Measurements from ENCODE around the gene MED13L.
A peak's percentile ranks its signal among the peaks of the same experiment; 100 is the strongest.

The MED13L gene

DNA sequence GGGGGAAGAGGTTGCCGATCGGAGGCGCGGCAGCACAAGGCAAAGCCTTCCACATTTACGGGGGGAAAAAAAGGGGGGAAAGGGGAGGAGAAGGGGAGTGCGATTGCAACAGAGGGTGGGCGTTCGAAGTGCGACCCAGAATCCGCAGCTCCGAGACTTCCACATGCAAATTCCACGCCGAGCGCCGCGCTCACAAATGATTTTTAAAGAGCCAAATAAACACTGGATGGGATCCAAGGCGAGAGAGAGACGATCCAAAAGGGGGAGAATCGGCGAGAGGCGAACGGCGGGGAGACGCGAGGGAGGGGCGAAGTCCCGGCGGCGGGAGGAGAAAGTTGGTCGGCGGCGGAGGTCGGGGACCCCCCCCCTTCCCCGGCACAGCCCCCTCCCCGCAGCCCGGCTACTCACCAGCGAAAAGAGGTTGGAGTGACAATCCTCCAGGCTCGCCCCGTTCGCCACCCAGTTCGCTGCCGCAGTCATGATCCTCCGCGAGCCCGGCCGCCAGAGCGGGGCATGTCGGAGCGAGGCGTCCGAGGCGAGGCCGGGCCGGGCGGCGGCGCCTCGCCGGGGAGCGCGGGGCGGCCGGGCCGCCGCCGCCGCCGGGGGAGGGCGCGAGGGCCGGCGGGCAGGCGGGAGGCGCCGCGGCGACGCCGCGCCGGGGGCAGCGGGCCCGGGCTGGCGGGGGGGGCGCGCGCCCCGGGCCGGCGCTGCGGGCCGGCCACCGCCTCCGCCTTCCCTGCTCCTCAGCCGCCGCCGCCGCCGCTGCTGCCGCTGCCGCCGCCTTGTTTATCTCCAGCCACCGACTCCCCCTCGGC, 634 bp downstream of the MED13L start:
- Histone ChIP-seq H3K27ac (ENCODE audit: low read depth, low read length) (peak overlapping the region; percentile 81), H3K4me1 (ENCODE audit: control insufficient read depth, insufficient read depth, low read length) (peaks cover 42% of the 10 kb centered on the region), H3K27me3 (ENCODE audit: control insufficient read depth, insufficient read depth, low read length) (no peaks in the 10 kb centered on the region), H3K9me3 (ENCODE audit: control insufficient read depth, insufficient read depth, low read length) (no peaks in the 10 kb centered on the region), H3K4me3 (ENCODE audit: low read depth, low read length) (peak overlapping the region; percentile 96), H3K36me3 (ENCODE audit: control insufficient read depth, insufficient read depth, low read length) (no peaks in the 10 kb centered on the region), H3K9ac (ENCODE audit: low read depth, low read length) (peak overlapping the region; percentile 86)

- Histone ChIP-seq H3K9me3 (ENCODE audit: control insufficient read depth, insufficient read depth, low read length) (no peaks in the 10 kb centered on the region), H3K4me3 (ENCODE audit: low read depth, low read length) (peak overlapping the region; percentile 96), H3K9ac (ENCODE audit: low read depth, low read length) (no peak overlapping the region), H3K4me1 (ENCODE audit: control insufficient read depth, insufficient read depth, low read length) (peaks cover 29% of the 10 kb centered on the region), H3K36me3 (ENCODE audit: control insufficient read depth, insufficient read depth, low read length) (no peaks in the 10 kb centered on the region), H3K27me3 (ENCODE audit: control insufficient read depth, insufficient read depth, low read length) (no peaks in the 10 kb centered on the region), H3K27ac (ENCODE audit: low read depth, low read length) (no peak overlapping the region)
Observed at GRCh38 chr12:116274551-116275375, 2.7 kb downstream of the MED13L start.

DNA sequence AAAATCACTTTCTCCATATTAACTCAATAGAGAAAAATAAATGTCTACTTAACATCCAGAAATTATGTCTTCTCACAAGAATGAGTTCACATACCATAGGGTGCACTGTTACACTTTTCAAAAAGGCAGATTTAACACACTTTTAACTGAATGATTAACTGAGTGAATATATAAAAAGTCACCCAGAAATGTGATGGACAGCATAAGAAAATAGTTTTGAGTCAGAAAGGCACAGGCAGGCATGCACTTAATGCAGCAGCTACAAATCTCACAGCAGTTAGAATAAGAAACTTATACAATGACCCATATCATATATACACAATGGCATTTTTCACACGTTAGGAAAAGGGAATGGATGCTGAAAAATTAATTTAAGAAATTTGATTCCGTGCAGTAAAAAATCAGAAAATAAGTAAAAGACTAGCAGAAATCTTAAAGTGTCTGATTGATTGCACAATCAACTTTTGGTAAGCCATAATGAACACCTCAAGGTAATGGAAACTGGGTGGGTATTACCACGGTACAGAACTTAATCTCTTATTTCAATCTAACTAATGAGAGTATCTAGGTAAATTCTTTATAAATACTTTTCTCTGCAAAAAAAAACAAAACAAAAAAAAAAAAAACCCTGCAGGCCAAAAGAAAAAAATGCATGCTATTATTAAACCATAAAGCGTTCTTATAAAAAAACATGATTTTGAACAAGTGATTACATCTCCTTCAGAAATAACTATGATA, 3.5 kb downstream of the MED13L start:
- Histone ChIP-seq H3K27ac (ENCODE audit: low read depth, low read length) (no peak overlapping the region), H3K27me3 (ENCODE audit: control insufficient read depth, insufficient read depth, low read length) (no peaks in the 10 kb centered on the region), H3K4me3 (ENCODE audit: low read depth, low read length) (0 out of 2 replicates have a peak overlapping the region, but pooled peaks have one; percentile 96), H3K4me1 (ENCODE audit: control insufficient read depth, insufficient read depth, low read length) (peaks cover 27% of the 10 kb centered on the region), H3K9ac (ENCODE audit: low read depth, low read length) (no peak overlapping the region), H3K9me3 (ENCODE audit: control insufficient read depth, insufficient read depth, low read length) (no peaks in the 10 kb centered on the region), H3K36me3 (ENCODE audit: control insufficient read depth, insufficient read depth, low read length) (no peaks in the 10 kb centered on the region)

DNA sequence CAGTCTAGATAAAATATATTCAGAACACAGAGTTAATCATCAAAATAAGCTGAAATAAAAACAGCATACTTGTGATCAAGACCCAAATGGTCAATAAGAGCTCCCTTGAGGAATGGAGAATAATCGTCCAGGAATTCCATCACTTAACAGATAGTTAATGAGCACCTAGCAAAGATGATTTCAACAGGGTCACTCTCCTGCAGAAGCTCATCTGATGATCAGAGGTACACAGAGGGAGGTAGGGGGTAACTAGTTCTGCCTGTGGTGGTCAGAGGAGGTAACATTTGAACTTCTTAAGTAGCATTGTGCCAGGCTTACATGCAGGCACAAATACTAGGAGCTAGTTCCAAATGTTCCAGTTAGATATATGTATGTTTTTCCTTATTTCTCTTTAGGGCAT, 9.5 kb downstream of the MED13L start:
- Histone ChIP-seq H3K27me3 (ENCODE audit: control insufficient read depth, insufficient read depth, low read length) (no peaks in the 10 kb centered on the region), H3K9ac (ENCODE audit: low read depth, low read length) (no peak overlapping the region), H3K4me1 (ENCODE audit: control insufficient read depth, insufficient read depth, low read length) (peaks cover 38% of the 10 kb centered on the region), H3K9me3 (ENCODE audit: control insufficient read depth, insufficient read depth, low read length) (no peaks in the 10 kb centered on the region), H3K36me3 (ENCODE audit: control insufficient read depth, insufficient read depth, low read length) (no peaks in the 10 kb centered on the region), H3K27ac (ENCODE audit: low read depth, low read length) (no peak overlapping the region), H3K4me3 (ENCODE audit: low read depth, low read length) (no peak overlapping the region)

DNA sequence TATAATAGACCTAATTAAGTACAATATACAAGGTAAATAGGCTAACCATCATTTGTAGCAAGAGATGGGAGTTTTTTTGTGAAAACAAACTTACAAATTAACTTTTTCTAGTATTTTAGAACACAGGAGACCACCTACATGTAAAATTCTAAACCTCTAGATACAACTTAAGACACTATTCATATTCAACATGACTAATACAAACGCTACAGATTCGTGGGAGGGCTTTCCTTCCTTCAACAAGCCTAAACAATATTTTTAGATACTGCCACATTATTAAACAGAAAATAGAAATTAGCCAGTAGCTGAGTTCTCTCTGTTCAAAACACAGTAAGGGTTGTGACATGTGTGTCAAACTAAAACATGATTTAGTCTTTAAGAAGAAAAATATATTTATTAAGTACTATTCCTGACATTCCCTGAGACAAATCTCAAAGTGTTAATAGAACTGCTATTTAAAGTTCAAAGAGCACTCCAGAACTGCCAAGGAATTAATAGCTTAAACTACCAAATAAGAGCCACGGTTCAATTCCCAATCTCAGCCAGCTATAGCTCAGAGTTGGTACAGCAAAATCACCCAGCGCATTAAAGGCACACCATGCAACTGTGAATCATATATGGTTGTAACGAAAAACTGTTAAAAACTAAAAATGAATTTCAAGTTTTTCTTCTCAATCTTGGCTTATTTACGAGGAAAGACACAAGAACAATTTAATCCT, 10.7 kb downstream of the MED13L start:
- H3K36me3 ChIP-seq (ENCODE audit: control insufficient read depth, insufficient read depth, low read length): no peaks in the 10 kb centered on the region
- H3K4me3 ChIP-seq (ENCODE audit: low read depth, low read length): no peak overlapping the region
- H3K27ac ChIP-seq (ENCODE audit: low read depth, low read length): peak overlapping the region; percentile 23
- no peaks in the 10 kb centered on the region for H3K9me3 ChIP-seq (ENCODE audit: control insufficient read depth, insufficient read depth, low read length)
- H3K4me1 ChIP-seq (ENCODE audit: control insufficient read depth, insufficient read depth, low read length): peaks cover 46% of the 10 kb centered on the region
- no peaks in the 10 kb centered on the region for H3K27me3 ChIP-seq (ENCODE audit: control insufficient read depth, insufficient read depth, low read length)
- H3K9ac ChIP-seq (ENCODE audit: low read depth, low read length): no peak overlapping the region

GRCh38 chr12:116266168-116266601, 11.3 kb downstream of the MED13L start:
- no peaks in the 10 kb centered on the region for H3K36me3 ChIP-seq (ENCODE audit: control insufficient read depth, insufficient read depth, low read length)
- H3K27ac ChIP-seq (ENCODE audit: low read depth, low read length): peak overlapping the region; percentile 15
- H3K9ac ChIP-seq (ENCODE audit: low read depth, low read length): no peak overlapping the region
- no peaks in the 10 kb centered on the region for H3K9me3 ChIP-seq (ENCODE audit: control insufficient read depth, insufficient read depth, low read length)
- no peak overlapping the region; the same call in 1 of the 2 replicates for H3K4me3 ChIP-seq (ENCODE audit: low read depth, low read length)
- peaks cover 50% of the 10 kb centered on the region for H3K4me1 ChIP-seq (ENCODE audit: control insufficient read depth, insufficient read depth, low read length)
- H3K27me3 ChIP-seq (ENCODE audit: control insufficient read depth, insufficient read depth, low read length): no peaks in the 10 kb centered on the region

GRCh38 chr12:116265351-116266147, 11.9 kb downstream of the MED13L start:
- Histone ChIP-seq H3K4me1 (ENCODE audit: control insufficient read depth, insufficient read depth, low read length) (peaks cover 53% of the 10 kb centered on the region), H3K36me3 (ENCODE audit: control insufficient read depth, insufficient read depth, low read length) (no peaks in the 10 kb centered on the region), H3K4me3 (ENCODE audit: low read depth, low read length) (no peak overlapping the region), H3K27ac (ENCODE audit: low read depth, low read length) (no peak overlapping the region), H3K9me3 (ENCODE audit: control insufficient read depth, insufficient read depth, low read length) (no peaks in the 10 kb centered on the region), H3K9ac (ENCODE audit: low read depth, low read length) (no peak overlapping the region), H3K27me3 (ENCODE audit: control insufficient read depth, insufficient read depth, low read length) (no peaks in the 10 kb centered on the region)

DNA sequence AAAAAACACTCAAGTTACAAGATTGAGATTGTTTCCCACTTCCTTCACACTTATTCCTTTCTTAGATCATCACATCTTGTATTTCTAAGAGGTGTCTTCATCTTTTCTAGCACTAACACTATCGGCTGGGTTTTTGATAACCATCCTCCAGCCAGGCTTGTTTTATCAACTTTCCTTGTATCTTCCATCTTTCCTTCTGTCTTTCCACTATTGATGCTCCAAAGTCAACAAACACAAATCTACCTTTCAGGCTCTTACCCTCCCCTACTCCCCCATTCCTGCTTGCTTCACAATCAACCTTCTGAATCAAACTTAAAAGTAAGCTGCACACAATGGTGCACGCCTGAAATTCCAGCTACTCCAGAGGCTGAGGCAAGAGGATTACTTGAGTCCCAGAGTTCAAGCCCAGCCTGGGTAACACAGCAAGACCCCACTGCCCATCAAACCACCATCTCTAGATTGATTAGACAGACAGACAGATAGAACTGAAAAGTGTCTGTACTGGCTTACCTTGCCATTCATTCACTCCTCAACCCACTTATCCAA, 12.9 kb downstream of the MED13L start:
- no peak overlapping the region for H3K9ac ChIP-seq (ENCODE audit: low read depth, low read length)
- H3K27ac ChIP-seq (ENCODE audit: low read depth, low read length): peak overlapping the region; percentile 16
- no peaks in the 10 kb centered on the region for H3K36me3 ChIP-seq (ENCODE audit: control insufficient read depth, insufficient read depth, low read length)
- peaks cover 53% of the 10 kb centered on the region for H3K4me1 ChIP-seq (ENCODE audit: control insufficient read depth, insufficient read depth, low read length)
- no peak overlapping the region for H3K4me3 ChIP-seq (ENCODE audit: low read depth, low read length)
- H3K27me3 ChIP-seq (ENCODE audit: control insufficient read depth, insufficient read depth, low read length): no peaks in the 10 kb centered on the region
- H3K9me3 ChIP-seq (ENCODE audit: control insufficient read depth, insufficient read depth, low read length): no peaks in the 10 kb centered on the region

GRCh38 chr12:116263844-116264243, 13.6 kb downstream of the MED13L start:
- Histone ChIP-seq H3K4me3 (ENCODE audit: low read depth, low read length) (no peak overlapping the region), H3K9ac (ENCODE audit: low read depth, low read length) (no peak overlapping the region), H3K9me3 (ENCODE audit: control insufficient read depth, insufficient read depth, low read length) (no peaks in the 10 kb centered on the region), H3K36me3 (ENCODE audit: control insufficient read depth, insufficient read depth, low read length) (no peaks in the 10 kb centered on the region), H3K4me1 (ENCODE audit: control insufficient read depth, insufficient read depth, low read length) (peaks cover 53% of the 10 kb centered on the region), H3K27ac (ENCODE audit: low read depth, low read length) (peak overlapping the region; percentile 16), H3K27me3 (ENCODE audit: control insufficient read depth, insufficient read depth, low read length) (no peaks in the 10 kb centered on the region)

Data from HUES48 (cell line).